Measurements from ENCODE around the gene ACTG2.

DNA sequence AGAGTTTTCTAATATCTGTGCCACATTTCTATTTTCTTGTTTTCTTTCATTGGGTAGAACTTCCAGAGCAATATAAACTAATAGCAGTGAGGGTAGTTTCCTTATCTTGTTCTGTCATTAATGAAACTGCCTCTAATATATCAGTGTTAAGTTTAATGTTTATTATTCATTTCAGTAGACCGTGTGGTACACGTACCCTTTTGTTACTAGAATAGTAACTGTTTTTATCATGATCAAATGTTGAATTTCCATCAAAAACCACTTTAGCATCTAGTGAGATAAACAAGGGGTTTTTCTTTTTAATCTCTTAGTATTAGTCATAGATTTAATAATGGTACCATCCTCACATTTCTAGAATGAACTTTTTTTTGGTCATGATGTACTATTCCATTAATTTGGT is 49.9 kb downstream of the ACTG2 start:
- TF ChIP-seq POLR2A (IDR thresholded peaks at IDR 0.05) (no peak), POLR2AphosphoS5 (IDR thresholded peaks at IDR 0.05) (no peak)
- TF ChIP-seq, protein P1, sequence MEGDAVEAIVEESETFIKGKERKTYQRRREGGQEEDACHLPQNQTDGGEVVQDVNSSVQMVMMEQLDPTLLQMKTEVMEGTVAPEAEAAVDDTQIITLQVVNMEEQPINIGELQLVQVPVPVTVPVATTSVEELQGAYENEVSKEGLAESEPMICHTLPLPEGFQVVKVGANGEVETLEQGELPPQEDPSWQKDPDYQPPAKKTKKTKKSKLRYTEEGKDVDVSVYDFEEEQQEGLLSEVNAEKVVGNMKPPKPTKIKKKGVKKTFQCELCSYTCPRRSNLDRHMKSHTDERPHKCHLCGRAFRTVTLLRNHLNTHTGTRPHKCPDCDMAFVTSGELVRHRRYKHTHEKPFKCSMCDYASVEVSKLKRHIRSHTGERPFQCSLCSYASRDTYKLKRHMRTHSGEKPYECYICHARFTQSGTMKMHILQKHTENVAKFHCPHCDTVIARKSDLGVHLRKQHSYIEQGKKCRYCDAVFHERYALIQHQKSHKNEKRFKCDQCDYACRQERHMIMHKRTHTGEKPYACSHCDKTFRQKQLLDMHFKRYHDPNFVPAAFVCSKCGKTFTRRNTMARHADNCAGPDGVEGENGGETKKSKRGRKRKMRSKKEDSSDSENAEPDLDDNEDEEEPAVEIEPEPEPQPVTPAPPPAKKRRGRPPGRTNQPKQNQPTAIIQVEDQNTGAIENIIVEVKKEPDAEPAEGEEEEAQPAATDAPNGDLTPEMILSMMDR (IDR thresholded peaks at IDR 0.05) = no peak

Measured in breast epithelium (tissue), 3 donors.